Heart right ventricle (tissue), 16 donors: ENCODE results near the gene SSC4D. TPM values are rescaled to one million over a fixed set of nuclear protein-coding genes. Genes with fewer than 3 reads are reported as not detected.

Source experiments
- ATAC-seq, 8 donors: fragments of 200-7000 bp; cut with Tn5 transposase; one replicate each; pipeline ENCODE4 v1.9.1; 2020; ENCODE audit warnings: mild to moderate bottlenecking in 8 of 8, moderate library complexity in 8 of 8, moderate number of reproducible peaks in 1 of 8
- DNase-seq, 2 donors: peaks; one replicate each; pipeline ENCODE4 v3.0.0-alpha.2; 2020
- H3K27ac ChIP-seq, 10 donors: fragments of 200-600 bp; sonication (generic) in 2 of 10; one replicate each; pipeline versions ENCODE4 v1.5.0 to v1.8.0; 2020 to 2022; ENCODE audit warnings: mild to moderate bottlenecking in 3 of 10
- H3K27me3 ChIP-seq, 7 donors: fragments of 200-600 bp; one replicate each; pipeline ENCODE4 v1.8.0; 2021 to 2022; ENCODE audit warnings: mild to moderate bottlenecking in 2 of 7
- H3K36me3 ChIP-seq, 9 donors: fragments of 200-600 bp; sonication (generic) in 1 of 9; one replicate each; pipeline versions ENCODE4 v1.5.0 to v1.8.0; 2020 to 2022; ENCODE audit warnings: mild to moderate bottlenecking in 2 of 9
- H3K4me1 ChIP-seq, 9 donors: fragments of 200-600 bp; sonication (generic) in 1 of 9; one replicate each; pipeline versions ENCODE4 v1.5.0 to v1.8.0; 2020 to 2022; ENCODE audit warnings: mild to moderate bottlenecking in 4 of 9
- H3K4me3 ChIP-seq, 10 donors: fragments of 200-600 bp; sonication (generic) in 2 of 10; one replicate each; pipeline versions ENCODE4 v1.5.0 to v1.8.0; 2020 to 2022; ENCODE audit warnings: mild to moderate bottlenecking in 7 of 10, moderate library complexity in 2 of 10
- H3K9me3 ChIP-seq, 11 donors: fragments of 200-600 bp in 10 of 11; sonication (generic) in 2 of 11; one replicate each; pipeline versions ENCODE4 v1.5.0 to v1.8.0; 2013 to 2022; ENCODE audit warnings: mild to moderate bottlenecking in 2 of 11, control low read depth in 1 of 11, moderate library complexity in 1 of 11
- WGBS, 2 donors: extraction: QIAGEN DNeasy Blood & Tissue Kit; methylation state at CpG; one replicate each; pipeline ENCODE4 v1.1.7; 2013; ENCODE audit warnings: inconsistent platforms in 1 of 2; 5-methylcytosine and 5-hydroxymethylcytosine counted together
- intact Hi-C, 10 donors: fragments of 100-400 bp; cut with DNase I; formaldehyde crosslinking; loops; one replicate each; pipeline versions ENCODE4 v1.11.1 to v1.14.2; 2022
- polyA plus RNA-seq, 2 donors: library from polyadenylated mRNA; stranded (reverse); fragments of 200-250 nt; gene quantifications; one replicate each; pipeline ENCODE4 v1.2.3, GENCODE V29; 2013
- total RNA-seq, 10 donors: library from RNA; stranded (reverse); fragmentation: NEBNext Ultra II Directional in 3 of 10; extraction: Animal tissue kit (Norgen Biotek cat#: 25700) in 3 of 10; gene quantifications; one replicate each; pipeline versions ENCODE4 v1.2.1 to v1.2.4, GENCODE V29; 2021 to 2023
- TF ChIP-seq, protein P1 (sequence below), 9 donors: fragments of 200-600 bp; sonication (generic) in 2 of 9; IDR thresholded peaks; one replicate each; pipeline versions ENCODE4 v1.5.0 to v1.8.0; 2021 to 2022; ENCODE audit warnings: antibody characterized with exemption in 9 of 9, mild to moderate bottlenecking in 5 of 9, moderate library complexity in 1 of 9
- donor health status: Arrhythmogenic right ventricular cardiomyopathy.
- donor health status: ischemic (EF 13 %, LVEDD 7.1; RV severe dilation, severe dysfunction).
- donor health status: healthy with polysubstance abuse.
- donor health status: DM: no; HTN: yes; CAD: no.
- donor health status: DM: no; HTN: no; CAD: no.
- donor health status: ischemic (EF 25% LVEDD 6.9; RV normal size, moderate dysfunction).
- donor health status: ischemic (EF 25% LVEDD 5.7; RV mildly dilated, moderate dysfunction).
- donor health status: healthy.
- donor health status: DM: yes; HTN: yes; CAD: no.
- donor health status: Ischemic cardiomyopathy.
- donor health status: ischemic (EF 35%, LVEDD 5.7; RV mildly dilated, moderate dysfunction).
- donor health status: nonischemic (EF 11% LVEDD 7.7; RV severe dilation, severe dysfunction).
- donor health status: DM: yes; HTN: yes; CAD: no.
- donor health status: PGD.
- donor health status: ischemic (EF 29% LVEDD 5.4; RV normal size, mild dysfunction).
- donor health status: nonischemic (EF 23%, LVEDD 6.1; RV moderate dilation, normal function).

The SSC4D gene
- total and polyA plus RNA-seq, 12 donors: 0.24 to 1.9 (median 0.96) TPM

DNA sequence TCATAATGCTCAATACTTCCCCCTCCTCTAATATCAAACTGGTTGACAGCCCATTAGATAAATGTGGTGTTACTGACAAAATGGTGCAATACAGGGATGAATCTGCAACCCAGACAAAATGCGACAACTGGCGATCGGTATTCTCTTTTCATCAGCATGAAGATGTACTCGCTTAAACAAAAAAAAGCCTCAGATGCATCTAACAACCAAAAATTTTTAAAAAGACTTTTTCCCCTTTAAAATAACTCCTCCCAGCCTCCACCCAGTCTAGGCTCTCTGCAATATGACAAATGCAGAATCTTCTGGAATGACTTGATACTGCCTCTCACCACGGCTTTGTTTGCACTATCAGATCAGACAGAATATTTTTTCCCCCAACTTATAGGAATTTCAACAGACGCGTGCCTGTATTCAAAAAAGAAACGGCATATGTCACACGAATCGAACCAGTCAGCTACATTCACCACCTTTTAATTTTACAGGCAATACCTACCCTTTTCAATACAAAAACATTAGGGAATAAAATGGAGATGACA, 52.0 kb downstream of the SSC4D start:
- no peaks in the 10 kb centered on the region for H3K9me3 ChIP-seq
- intact Hi-C loops: loop anchor here in 8 of 10 donors (1.0 to 5.0 kb wide), 6 partner anchors 35 to 40 kb away; no protein-coding TSS in a partner anchor
- H3K4me1 ChIP-seq: peaks cover 20 to 65% (median 60%) of the 10 kb centered on the region in 9 donors
- DNase-seq (no peak), ATAC-seq (no peak)
- H3K4me3 ChIP-seq: peak overlapping the region; percentile 82 to 100 (median 94)
- H3K36me3 ChIP-seq: peaks cover 0 to 32% (median 0%) of the 10 kb centered on the region in 9 donors
- 1 to 3% methylated on average over 10 of the region's 10 CpGs for WGBS, 2 donors
- peak overlapping the region; percentile 88 to 100 (median 98) for H3K27ac ChIP-seq
- TF ChIP-seq, protein P1, sequence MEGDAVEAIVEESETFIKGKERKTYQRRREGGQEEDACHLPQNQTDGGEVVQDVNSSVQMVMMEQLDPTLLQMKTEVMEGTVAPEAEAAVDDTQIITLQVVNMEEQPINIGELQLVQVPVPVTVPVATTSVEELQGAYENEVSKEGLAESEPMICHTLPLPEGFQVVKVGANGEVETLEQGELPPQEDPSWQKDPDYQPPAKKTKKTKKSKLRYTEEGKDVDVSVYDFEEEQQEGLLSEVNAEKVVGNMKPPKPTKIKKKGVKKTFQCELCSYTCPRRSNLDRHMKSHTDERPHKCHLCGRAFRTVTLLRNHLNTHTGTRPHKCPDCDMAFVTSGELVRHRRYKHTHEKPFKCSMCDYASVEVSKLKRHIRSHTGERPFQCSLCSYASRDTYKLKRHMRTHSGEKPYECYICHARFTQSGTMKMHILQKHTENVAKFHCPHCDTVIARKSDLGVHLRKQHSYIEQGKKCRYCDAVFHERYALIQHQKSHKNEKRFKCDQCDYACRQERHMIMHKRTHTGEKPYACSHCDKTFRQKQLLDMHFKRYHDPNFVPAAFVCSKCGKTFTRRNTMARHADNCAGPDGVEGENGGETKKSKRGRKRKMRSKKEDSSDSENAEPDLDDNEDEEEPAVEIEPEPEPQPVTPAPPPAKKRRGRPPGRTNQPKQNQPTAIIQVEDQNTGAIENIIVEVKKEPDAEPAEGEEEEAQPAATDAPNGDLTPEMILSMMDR (IDR thresholded peaks at IDR 0.05): no peak
- no peaks in the 10 kb centered on the region for H3K27me3 ChIP-seq

DNA sequence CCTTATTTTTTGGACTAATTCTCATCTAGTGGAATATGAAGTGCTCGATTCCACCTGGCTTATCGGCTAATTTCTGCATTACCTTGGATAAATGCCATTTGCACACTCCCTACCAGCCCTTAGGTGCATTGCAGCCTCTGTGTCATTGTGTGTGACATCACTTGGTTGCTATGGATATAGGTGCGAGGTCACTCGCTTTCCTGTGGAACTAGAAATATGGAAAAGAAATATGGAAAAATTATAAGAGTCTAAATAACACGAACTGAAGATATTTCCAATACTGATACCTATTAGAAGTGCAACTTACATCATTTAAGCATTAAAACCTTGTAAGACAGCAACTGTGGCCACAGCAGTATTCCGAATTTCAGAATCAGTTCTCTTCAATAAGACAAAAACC, 52.7 kb downstream of the SSC4D start:
- ATAC-seq: no peak
- intact Hi-C loops: loop anchor here in 4 of 10 donors (5.0 kb wide), 3 partner anchors 35 to 40 kb away; no protein-coding TSS in a partner anchor
- 33 to 34% methylated on average over 6 of the region's 6 CpGs for WGBS, 2 donors

DNA sequence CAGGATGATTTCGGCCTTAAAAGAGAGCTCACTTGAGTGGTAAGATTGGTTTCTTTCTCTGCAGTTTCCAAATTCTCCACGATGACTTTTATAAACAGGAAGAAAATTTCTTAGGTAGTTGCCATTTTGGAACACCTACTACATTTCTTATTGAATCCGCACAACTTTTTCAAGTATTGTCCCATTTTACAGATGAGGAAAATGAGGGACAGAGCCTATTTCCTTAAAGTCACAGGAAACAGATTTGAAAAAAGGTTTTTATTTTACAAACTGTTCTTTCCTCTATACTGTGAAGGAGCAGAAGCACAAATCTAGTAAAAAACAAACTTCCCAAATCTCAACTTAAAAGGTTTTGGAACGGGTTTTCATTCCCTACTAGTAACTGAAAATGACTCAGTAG, 53.4 kb downstream of the SSC4D start:
- intact Hi-C loops: loop anchor here in 4 of 10 donors (5.0 kb wide), 3 partner anchors 34 to 39 kb away; no protein-coding TSS in a partner anchor
- H3K27ac ChIP-seq: peak overlapping the region in 8 of 10 donors; percentile 4 to 100 (median 97)

More for the DNA sequence above, 52.7 kb downstream of the SSC4D start:
- no peaks in the 10 kb centered on the region for H3K9me3 ChIP-seq
- H3K4me3 ChIP-seq: peak overlapping the region in 9 of 10 donors; percentile 82 to 100 (median 93)
- peaks cover 0 to 32% (median 0%) of the 10 kb centered on the region in 9 donors for H3K36me3 ChIP-seq
- DNase-seq: no peak
- H3K27me3 ChIP-seq: no peaks in the 10 kb centered on the region
- TF ChIP-seq, protein P1 (IDR thresholded peaks at IDR 0.05): no peak
- H3K4me1 ChIP-seq: peaks cover 22 to 73% (median 67%) of the 10 kb centered on the region in 9 donors
- peak overlapping the region in 8 of 10 donors; percentile 95 to 100 (median 98) for H3K27ac ChIP-seq

DNA sequence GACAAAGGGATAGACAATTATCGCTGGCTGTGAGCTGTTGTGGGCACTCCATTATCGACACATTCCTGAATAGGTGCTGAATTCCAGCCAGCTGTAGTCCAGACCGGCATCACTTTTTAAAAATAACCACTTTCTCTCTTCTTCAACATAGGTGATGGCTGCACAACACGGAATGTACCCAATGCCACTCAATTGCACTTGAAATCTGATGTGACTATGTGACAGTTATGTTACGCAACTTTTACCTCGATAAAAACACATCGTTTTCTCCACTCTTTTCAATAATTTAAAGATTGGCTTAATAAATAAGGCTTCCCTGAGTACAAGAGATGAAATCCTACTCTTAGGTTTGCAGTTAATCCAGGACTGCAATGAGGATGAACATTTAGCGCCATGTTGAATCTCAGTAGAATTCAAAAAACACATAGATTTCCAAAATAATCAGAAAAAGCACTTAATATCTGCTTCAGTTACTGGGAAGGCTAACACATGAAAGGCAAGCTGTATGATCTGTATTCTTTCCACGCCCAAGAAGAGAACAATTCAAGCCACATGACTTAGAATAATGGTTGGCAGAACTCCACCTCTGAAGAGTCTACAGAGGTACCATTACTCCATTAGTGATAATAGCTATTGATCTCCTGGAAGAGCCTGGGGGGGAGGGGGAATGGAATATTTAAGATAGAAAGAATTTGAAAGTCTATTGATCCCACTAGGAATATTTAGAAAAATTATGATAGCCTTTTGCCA, 54.3 kb downstream of the SSC4D start:
- Histone ChIP-seq H3K4me3 (peak overlapping the region in 3 of 10 donors; percentile 1 to 97 (median 26)), H3K9me3 (no peaks in the 10 kb centered on the region), H3K27me3 (no peaks in the 10 kb centered on the region), H3K36me3 (peaks cover 0 to 42% (median 0%) of the 10 kb centered on the region in 9 donors), H3K4me1 (peaks cover 22 to 84% (median 77%) of the 10 kb centered on the region in 9 donors), H3K27ac (peak overlapping the region; percentile 3 to 97 (median 50))
- no peak for DNase-seq
- peak in 1 of 8 donors; percentile 15 for ATAC-seq
- 59 to 65% methylated on average over 9 of the region's 9 CpGs for WGBS, 2 donors
- intact Hi-C loops: loop anchor here in 4 of 10 donors (5.0 kb wide), 3 partner anchors 33 to 38 kb away; no protein-coding TSS in a partner anchor
- TF ChIP-seq, protein P1 (IDR thresholded peaks at IDR 0.05): no peak

More for the DNA sequence above, 53.4 kb downstream of the SSC4D start:
- peak overlapping the region in 4 of 10 donors; percentile 90 to 99 (median 95) for H3K4me3 ChIP-seq
- H3K4me1 ChIP-seq: peaks cover 22 to 79% (median 73%) of the 10 kb centered on the region in 9 donors
- TF ChIP-seq, protein P1 (IDR thresholded peaks at IDR 0.05): no peak
- no peaks in the 10 kb centered on the region for H3K27me3 ChIP-seq
- H3K36me3 ChIP-seq: peaks cover 0 to 32% (median 0%) of the 10 kb centered on the region in 9 donors
- ATAC-seq (no peak), DNase-seq (no peak)
- WGBS, 2 donors: 86 to 89% methylated on average over 4 of the region's 4 CpGs
- no peaks in the 10 kb centered on the region for H3K9me3 ChIP-seq
